H1 (cell line): Measurements from ENCODE around the gene WDR5.

ENCODE experiments used
- CBX5 ChIP-seq: fragments of 300-800, 300-1000 bp; sonication (generic); IDR thresholded peaks from 2 replicates; pipeline ENCODE4 v1.7.1; 2016; ENCODE audit warnings: antibody characterized with exemption, low read length, low read depth
- CTCF ChIP-seq, 3 experiments: IDR thresholded peaks; 1 replicate in 2 of 3; 2 replicates in 1 of 3; pipeline versions ENCODE4 v1.5.1 to v1.6.1; 2011; ENCODE audit warnings: low read length in 3 of 3, mild to moderate bottlenecking in 3 of 3, inconsistent platforms in 2 of 3, low read depth in 1 of 3, moderate library complexity in 1 of 3; ENCODE audit not compliant: insufficient read depth in 1 of 3; ENCODE audit errors: control extremely low read depth in 1 of 3
- EZH2 ChIP-seq: fragments of 200-600 bp; sonication (generic); IDR thresholded peaks from 2 replicates; pipeline ENCODE4 v1.7.1; 2012; ENCODE audit warnings: low read depth, mild to moderate bottlenecking, moderate library complexity, low read length, inconsistent platforms; ENCODE audit not compliant: severe bottlenecking

GRCh38 chr9:134172198-134173126, 36.6 kb downstream of the WDR5 start:
- TF ChIP-seq CBX5 (no peak), CTCF (IDR thresholded peaks at IDR 0.05; ENCODE audit: control extremely low read depth in 1 of 3, insufficient read depth in 1 of 3, low read depth in 1 of 3, low read length in 3 of 3) (no peak), EZH2 (no peak)
